A172 (cell line): ENCODE data around the gene VCX2. TPM values are rescaled to one million over a fixed set of nuclear protein-coding genes. Genes with fewer than 3 reads are reported as not detected.
A peak's percentile ranks its signal among the peaks of the same experiment; 100 is the strongest.
"Not testable (repeated sequence)": the region's sequence is repeated elsewhere in the genome, so short reads cannot be mapped to it uniquely, and the experiment has no call there.

ENCODE experiments used
- DNase-seq: peaks from one replicate; pipeline ENCODE4 v3.0.0-alpha.2; 2015; ENCODE audit warnings: low spot score
- total RNA-seq: library from RNA; depleted of rRNA; stranded (reverse); fragments of >200 nt; shearing (Covaris generic); gene quantifications from 2 replicates; pipeline ENCODE4 v1.2.3, GENCODE V29; 2014; rRNA removed

Gene VCX2
- not detected in 2 replicates for total RNA-seq

DNA sequence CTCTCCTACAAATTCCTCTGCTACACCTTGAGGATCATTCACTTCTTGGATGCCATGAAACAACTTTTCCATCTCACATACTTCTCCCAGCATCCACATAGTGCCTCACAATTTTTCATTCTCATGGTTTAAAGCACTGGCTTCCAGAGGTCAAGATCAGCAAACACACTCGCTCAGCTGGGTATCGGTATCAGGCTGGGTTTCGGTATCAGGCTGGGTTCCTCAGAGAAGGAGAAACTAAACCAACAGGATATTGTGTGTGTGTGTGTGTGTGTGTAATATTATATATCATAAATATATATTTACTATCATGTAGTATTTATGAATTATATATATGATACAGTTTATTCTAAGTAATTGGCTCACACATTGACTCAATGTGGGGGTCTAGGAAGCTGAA, at the start of gene VCX2:
VCX2 (minus strand) TSS at position 99 of the 400 bp plus-strand sequence. CDS start 624 bp downstream, outside the sequence.
- DNase-seq, result not testable (repeated sequence)

DNA sequence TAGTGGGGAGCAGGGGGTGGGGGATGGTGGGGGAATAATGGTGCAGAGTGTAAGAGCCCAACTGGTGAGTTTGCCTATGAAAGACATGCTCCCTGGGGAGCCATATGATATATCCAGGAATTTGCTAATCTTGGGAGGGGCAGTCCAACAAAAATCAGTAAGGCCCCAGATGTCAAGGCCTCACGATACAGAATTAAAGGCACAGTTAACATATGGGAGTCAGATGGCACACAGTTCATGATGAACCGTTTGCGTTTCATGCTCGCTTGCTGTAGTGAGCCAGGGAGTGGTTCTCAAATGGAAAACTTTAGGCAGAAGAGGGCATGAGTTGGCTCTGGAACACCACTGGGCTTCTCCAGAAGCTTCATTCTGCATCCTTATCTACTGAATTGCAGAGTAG, 33.9 kb upstream of the VCX2 start:
- no peak for DNase-seq

DNA sequence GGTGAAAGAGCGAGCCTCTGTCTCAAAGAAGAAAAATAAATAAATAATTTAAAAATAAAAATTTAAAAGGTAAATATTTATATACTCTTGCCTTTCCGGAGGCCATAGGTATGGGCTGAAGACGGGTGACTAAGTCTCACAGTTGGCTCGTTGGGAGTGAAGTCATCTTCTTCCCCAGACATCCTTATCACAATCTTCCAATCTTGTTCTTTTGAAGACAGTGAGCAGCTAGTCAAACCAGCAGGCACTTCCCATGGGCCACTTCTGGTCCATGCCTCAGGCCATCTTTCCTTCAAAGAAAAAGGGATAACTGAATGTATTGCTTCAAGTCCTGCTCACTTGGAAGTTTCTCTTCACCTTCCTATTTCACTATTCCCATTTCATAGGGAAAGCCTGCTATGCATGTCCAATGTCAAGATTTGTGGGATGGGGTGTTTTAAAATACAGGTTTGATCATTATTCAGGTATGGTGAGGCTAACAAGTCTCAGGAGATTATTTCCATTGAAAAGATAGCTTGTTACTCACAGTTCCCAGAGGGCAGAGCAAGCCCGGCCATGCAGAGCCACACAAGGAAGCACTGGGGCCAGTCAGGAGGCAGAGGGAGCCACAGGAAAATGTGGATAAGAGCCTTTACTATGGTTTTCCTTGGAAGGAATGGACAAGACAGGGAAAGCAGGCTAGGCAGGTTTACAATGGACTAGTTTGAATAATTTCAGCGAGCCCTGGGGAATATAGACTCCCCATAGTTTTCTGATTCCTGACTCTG, 33.3 kb upstream of the VCX2 start:
- DNase-seq, result no peak

DNA sequence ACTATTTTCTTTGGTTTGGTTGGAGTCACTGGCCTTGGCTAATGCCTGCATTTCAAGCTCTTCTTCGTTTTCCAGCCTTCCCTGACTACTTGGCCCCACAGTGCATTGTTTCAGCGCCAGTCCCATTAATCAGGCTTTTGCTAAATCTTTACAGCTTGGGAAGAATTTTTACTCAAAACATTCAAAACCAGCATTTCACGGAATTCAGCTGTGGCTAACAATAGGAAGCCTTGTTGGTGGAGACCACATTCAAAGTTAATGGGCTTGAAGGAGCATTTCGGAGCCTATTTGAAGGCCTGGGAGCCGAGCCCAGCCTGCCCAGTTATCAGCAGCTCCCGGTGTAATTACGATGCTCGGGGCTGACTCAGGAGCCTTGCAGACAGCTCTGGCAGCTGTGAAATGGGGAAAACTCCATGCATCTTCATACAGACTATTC, 30.8 kb upstream of the VCX2 start:
- DNase-seq, result peak; percentile 22

DNA sequence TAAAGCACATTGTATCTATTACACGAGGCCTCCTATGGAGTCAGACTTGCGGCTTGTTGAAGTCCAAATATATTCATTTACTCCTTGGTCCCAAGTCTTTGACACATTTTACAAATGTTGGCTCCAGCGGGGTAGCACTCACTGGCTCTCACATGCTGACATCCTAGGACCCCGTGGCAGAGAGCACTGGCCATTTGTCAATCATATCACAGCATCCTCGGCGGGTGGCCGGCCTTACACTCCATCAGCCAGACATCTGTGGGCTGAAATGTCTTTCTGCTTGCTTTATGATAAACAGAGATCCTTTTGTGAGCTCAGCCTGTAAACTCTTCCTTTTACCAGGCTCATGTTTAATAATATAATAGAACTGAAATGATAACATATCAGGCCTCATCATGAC, 25.7 kb upstream of the VCX2 start:
- DNase-seq, result no peak

DNA sequence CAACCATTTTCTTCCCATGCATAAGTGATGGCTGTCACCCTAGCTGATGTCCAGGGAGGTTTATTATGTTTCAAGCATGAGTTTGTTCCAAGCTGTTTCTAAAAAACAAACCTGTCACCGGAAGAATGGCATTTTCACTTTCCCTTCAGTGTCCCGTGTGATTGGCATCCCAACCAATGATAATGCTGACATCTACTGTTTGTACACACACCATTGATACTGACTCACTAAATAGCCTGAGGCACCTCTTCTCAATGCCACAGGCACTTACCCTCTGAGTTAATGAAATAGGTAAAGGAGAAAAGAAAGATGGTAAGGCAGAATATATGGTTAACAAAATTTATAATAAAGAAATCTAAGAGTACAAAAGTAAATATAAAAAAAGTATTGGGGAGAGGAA, 23.1 kb upstream of the VCX2 start:
- no peak for DNase-seq

DNA sequence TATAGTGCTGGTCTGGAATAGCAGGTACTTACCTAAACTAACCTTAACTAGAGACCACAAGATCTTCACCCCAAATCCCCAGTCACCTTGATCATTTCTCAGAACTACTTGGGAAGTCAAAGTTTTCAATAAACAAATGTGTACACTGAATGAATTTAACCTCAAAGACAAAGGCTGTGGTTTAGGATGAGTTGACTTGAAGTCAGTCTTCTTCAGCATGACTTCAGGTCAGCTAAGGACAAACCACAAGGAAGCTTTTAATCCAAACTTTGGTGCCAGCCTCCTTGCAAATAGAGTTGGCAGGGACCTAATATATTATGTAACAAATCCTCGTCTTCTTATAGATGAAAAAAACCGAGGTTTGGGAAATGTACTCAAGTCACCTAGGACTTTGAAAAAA, 21.2 kb upstream of the VCX2 start:
- peak; percentile 5 for DNase-seq

DNA sequence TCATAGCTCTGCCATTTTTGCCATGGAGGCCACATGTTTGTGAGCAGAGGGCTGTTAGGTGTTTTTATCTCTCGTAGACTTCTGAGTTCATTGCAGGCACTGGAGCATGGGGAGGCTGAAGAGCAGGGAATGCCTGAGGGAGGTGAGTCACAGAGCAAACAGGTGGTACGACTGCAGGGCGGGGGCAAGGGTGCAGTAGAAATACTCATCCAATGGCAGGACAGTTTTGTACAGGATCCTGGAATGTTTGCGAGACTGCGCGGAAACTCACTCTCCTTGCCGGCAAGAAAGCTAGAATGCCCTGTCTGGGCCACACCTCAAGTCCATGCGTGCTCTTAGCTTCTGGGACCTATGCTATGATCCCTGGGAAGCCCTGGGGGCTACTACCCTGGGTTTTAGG, 20.0 kb upstream of the VCX2 start:
- DNase-seq, result peak; percentile 28

DNA sequence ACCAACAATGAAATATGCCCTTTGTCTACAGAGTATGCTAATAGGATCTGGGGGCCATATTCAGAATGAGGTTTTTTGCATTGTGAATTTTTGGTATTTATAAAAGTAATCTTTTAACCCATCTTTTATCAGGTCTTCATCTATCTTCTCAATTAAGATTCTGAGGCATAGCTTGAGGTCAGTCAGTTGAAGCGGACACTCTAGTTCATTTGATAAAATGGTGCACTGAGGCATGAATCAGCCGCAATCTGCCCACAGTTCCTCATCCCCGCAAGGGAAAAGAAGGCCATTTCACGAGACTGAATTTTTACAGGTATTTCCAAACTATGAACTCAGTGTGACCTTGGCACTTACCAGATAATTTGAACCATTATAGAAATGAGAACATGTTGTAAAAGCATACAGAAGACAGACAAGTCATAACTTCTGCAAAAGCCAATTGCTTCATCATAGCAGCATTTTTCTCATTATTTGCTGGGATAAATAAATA, 19.3 kb upstream of the VCX2 start:
- no peak for DNase-seq

DNA sequence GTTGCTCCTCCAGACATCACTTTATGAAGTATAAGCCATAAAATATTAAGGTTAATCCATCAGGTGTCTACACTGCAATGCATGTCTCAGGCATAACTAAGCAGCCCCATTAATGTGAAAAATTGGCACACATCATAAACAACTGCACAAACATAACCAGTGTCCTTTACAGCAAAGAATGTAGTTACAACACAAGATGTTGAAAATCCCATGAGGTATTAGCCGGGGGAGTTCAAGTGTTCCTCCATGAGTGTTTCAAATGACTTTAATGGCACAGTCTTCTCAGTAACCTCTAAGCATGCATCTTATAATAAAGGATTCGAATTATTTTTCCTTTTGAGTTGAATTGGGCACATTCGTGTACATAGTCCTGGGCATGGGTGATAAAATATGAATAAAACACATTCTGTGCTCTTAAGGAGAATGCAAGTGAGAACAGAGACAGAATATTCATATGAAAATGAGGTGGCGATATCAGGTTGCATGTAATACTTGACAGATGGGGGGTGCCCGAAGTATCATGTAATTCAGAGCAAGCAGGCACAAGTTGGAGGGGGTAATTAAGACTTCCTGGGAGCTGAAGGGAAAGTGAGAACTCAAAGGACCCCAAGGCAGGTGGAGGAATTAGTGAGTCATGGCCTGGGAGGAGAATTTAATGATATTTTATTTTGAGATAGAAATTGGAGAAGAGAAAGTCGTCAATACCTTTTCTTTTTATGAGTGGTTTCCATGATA, 18.2 kb upstream of the VCX2 start:
- DNase-seq, result no peak

DNA sequence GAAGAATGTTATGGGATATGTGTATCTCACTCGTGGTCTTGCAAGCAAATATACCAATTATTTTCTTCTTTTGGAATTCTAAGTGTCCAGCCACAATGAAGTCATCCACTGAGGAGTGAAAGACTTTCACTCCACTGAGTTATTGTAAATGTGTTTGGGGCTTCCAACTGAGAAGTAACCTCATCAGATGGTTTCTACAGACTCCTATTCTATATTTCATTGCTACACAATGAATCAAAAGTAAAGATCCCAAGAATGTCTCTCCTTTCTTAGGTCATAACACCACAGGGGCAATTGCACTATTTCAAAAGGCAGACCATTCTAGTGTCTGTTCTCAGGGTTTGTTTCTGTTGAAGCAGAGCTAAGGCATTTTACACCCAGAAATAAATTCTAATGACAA, 12.3 kb upstream of the VCX2 start:
- DNase-seq, result no peak

DNA sequence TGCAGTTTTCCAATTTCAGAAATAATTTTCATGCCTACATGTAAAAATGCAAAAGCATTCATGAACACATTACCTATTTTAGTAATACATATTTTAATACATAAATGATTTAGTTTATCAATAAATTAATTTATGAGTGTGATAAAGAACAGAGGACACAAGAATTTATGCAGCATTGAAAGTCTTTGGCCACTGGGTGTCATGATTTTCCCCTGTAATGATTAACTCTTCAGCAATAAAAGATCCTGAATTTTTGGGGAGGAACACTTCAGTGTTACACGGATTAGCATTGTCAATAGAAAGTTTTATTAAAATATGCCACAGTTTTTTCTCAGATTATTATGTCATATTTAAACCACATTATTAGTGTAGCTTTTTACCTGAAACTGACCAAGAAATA, 8.6 kb upstream of the VCX2 start:
- no peak for DNase-seq

DNA sequence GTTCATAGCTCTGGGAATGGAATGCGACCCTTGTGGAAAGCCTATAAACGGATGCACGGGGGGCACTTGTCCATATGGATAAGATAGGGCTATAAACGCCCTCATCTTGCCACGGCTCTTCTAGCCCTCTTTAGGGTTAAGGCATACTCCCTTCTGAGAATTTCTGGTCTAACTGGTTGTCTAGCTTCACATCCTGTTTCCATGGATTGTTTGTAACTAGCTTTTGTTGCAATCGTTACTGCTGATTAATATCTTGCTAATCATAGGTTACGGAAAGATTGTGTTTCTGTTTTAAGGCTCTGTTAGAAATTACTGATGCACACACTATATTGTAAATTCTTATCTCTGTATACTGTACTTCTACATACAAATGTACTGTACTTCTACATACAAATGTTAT, 17.1 kb downstream of the VCX2 start:
- not testable (repeated sequence) for DNase-seq

DNA sequence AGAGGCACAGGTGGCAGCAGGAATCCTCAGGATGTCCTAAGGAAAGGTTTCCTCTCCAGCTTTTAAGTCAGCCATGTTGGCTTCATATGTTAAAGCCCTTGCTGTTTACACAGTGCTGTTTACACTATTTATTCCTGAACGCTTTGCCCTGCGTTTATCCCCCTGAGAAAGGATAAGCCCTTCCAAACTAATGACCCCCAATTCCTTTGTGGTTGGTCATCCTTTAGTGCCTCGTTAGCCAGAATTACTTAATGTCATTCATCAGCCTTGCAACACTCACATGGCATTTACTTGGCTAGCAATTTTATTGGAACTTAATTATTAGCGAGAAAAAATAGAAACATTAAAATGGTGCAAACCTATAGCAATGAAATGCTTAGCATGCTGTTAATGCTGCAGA, 23.8 kb downstream of the VCX2 start:
- no peak for DNase-seq

DNA sequence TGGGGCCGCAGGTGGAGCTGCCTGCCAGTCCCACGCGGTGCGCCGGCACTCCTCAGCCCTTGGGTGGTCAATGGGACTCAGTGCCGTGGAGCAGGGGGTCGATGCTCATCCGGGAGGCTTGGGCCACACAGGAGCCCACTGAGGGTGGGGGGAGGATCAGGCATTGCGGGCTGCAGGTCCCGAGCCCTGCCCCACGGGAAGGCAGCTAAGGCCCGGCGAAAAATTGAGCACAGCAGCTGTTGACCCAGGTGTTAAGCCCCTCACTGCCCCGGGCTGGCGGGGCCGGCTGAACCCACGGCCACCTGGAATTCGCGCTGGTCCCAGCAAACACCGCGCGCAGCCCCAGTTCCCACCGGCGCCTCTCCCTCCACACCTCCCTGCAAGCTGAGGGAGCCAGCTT, 26.1 kb downstream of the VCX2 start:
- no peak for DNase-seq

DNA sequence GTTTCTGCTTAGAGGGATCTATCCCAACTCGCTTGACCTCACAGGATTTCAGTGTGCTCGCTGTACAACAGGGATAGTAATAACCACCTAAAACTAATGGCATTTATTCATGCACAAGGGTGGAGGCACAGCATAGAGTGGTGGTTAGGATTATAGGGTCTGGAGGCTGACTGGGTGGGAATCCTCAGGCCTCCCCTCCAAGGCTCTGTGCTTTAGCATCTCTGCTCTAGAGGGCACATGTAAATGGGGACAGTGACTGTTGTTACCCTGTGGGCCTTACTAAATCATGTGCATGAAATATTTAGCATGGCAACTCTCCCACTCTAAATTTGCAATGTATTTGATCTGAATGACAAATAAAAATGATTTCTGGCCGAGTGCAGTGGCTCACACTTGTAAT, 29.2 kb downstream of the VCX2 start:
- no peak for DNase-seq

DNA sequence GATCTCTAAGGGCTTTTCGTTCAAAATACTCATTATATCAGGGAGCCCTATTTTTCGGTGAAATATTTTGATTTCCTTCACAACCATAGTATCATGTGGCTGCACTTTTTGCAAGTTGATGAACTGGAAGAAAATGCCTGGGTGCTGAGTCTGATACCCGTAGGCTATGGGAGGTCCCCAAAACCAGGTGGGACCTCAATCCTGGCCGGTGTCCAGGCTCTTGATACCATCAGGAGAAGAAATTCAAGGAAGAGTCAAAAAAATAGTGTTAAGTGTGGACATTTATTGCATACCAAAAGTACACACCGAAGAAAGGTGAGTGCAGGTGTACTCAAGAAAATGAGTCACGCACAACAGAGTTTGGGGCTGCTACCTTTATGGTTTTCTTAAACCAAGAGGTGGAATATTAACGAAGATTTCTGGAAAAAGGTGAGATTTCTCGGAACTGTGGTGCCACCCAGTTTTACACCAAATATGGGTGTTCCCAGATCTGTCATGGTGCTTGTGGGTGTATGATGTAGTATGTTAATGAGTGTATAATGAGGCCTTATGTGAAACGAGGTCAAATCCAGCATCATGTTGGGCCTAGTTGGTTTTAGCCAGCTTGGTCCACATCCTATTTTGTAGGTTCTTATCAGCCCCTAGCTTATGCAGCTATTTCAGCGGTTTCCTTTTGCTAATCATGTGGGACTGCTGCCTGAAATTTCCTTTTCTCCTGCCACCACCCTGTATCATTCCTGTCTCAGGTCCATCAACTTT, 29.9 kb downstream of the VCX2 start:
- no peak for DNase-seq

DNA sequence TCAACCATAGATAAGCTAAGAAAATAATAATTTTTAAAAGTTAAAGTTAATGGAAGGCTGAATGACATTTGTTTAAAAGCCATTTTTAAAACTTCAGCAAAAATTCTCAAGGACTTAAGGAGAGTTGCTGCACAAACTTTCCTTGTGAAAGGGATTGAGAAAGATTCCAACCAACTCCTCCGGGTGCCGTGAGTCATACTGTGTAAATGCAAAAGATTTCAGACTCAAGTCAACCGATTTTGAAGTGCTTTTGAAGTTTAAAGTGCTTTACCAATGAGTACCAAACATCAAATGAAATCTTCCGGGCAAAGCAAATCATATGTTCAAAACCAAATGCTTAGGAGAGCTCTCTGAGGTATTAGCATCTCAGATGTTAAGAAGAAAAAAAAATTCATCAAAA, 31.4 kb downstream of the VCX2 start:
- DNase-seq, result peak; percentile 7

DNA sequence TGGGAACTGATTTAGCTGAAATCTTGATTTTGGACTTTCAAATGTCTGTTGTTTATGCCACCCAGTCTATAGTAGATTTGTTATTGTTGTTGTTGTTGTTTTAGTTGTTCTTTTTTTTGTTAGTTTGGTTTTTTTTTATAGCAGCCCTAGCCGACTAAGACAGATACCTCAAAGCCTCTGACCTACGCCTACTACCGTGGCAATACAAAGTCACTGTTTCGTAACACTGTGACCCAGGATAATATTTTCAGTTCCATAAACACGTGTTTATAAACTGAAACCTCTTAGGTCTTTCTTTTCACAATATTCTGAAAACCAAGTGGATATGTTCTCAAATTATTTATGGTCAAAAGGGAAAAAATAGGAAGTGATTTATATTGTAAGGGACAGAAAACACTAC, 32.8 kb downstream of the VCX2 start:
- DNase-seq, result no peak

DNA sequence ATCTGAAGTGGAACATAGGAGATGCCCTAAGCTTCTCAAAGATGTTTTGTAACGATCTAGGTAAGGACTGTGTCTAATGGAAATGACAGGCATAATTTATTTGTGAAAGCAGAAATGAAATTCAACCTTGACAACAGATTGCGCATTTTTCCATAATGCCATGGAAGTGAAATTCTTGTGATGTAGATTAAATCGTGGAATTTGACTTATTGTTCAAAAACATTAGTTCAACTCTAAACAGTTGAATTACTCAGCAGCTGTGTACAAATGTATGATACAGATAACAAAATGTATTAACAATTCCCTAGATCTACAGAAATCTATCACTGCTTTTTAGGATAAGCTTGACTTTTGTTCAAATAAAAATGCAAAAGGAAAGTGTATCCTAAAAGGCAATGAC, 44.4 kb downstream of the VCX2 start:
- no peak for DNase-seq

DNA sequence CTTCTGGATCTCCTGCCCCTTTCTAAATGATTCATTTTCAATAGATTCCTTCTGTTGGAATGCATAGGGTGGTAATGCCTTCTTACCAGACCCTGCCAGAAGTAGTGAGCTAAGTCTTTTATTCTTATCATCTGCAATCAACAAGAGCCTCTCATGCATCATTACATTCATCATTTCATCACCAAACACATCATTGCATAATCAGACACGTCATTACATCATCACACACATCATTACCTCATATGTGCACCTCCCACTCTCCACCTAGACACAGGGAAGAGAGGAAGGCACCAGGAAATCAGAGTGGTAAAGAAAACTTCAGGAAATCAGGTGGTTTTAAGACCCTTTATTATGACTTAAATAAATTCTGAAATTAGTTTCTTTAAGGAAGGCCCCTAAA, 45.0 kb downstream of the VCX2 start:
- no peak for DNase-seq

DNA sequence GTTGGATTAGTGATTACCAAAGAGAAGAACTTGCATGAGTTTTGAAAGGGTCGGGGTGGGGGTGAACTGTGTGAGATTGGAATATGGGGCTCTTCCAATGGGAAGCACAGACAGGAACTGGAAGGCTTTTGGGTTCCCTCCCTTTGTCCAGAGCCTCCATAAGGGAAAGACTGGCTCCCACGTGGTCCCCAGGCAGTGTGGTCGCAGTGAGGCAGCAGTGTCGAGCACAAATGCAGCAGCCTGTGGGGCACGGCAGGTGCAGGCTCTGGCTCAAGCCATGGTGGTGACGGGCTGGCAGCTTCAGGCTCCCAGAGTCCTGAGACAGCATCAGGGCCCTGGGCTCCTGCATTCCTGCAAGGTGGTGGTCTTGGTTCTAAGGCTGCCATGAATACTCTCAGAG, 45.5 kb downstream of the VCX2 start:
- no peak for DNase-seq
